ENCODE data around the gene NID1. TPM values are rescaled to one million over a fixed set of nuclear protein-coding genes. Genes with fewer than 3 reads are reported as not detected.
A peak's percentile ranks its signal among the peaks of the same experiment; 100 is the strongest.

Gene NID1
- total and polyA plus RNA-seq, 9 of the 15 experiments (the other 6 are each of a cell fraction or from before 2014, with no cell fraction given) = 0.22 TPM; not detected in 8

- Histone ChIP-seq H3K4me1 (replicated peaks in 1 of 2; ENCODE audit: control insufficient read depth in 2 of 2, insufficient read depth in 2 of 2, low read length in 2 of 2) (no peaks in the 10 kb centered on the region), H3K27me3 (ENCODE audit: control insufficient read depth in 2 of 2, insufficient read depth in 2 of 2, low read length in 2 of 2) (peaks cover 10 to 33% of the 10 kb centered on the region in 2 experiments; a peak in 4 of 5 replicates), H3K4me2 (ENCODE audit: insufficient read depth, low read length) (no peak overlapping the region), H3K9me3 (replicated peaks; ENCODE audit: control insufficient read depth, insufficient read depth, low read depth, low read length) (no peaks in the 10 kb centered on the region), H3K79me2 (ENCODE audit: control insufficient read depth, insufficient read depth, low read length) (no peaks in the 10 kb centered on the region), H3K36me3 (ENCODE audit: control insufficient read depth, insufficient read depth, low read length) (no peaks in the 10 kb centered on the region), H3K4me3 (no peak overlapping the region), H3K9ac (ENCODE audit: insufficient read depth in 1 of 2, low read depth in 2 of 2, low read length in 2 of 2) (no peak overlapping the region), H2AFZ (ENCODE audit: low read depth, low read length) (no peak overlapping the region), H3K9me1 (ENCODE audit: control insufficient read depth, insufficient read depth, low read length) (no peaks in the 10 kb centered on the region), H3K27ac (ENCODE audit: extremely low read depth, low read depth, low read length) (no peak overlapping the region), H4K20me1 (replicated peaks; ENCODE audit: control insufficient read depth, insufficient read depth, low read length) (no peaks in the 10 kb centered on the region)
- DNase-seq (ENCODE audit: extremely low read depth in 1 of 4, low spot score in 3 of 4) = no peak
- no peak for ATAC-seq
- ChIA-PET POLR2A (interaction anchor here (0.7 kb wide), 1 partner anchor 513 kb away, joined by 3 read pairs; no protein-coding TSS in a partner anchor), CTCF (ENCODE audit: low intra/inter-chr PET ratio) (no interaction called here)
- in situ Hi-C loops (cut with MboI) (no loop called here), intact Hi-C loops (cut with micrococcal nuclease) (no loop called here)
- WGBS (ENCODE audit: insufficient coverage, low coverage, missing lambda C conversion rate) = 3% methylated on average over 6 of the region's 6 CpGs
- BruUV-seq (replicated peaks) = no TSS peak
- 0 out of 2 replicates have a peak, but pooled peaks have one; percentile 19 for TF ChIP-seq HDAC2 (IDR thresholded peaks at IDR 0.05)
- TF ChIP-seq RBM25 (IDR thresholded peaks at IDR 0.05; ENCODE audit: low read depth, low read length, severe bottlenecking) = peak; percentile 47
- no peak for TF ChIP-seq HNRNPK (IDR thresholded peaks at IDR 0.05; ENCODE audit: low read depth, low read length, poor library complexity, severe bottlenecking)
- peak; percentile 14 for TF ChIP-seq PHF20 (IDR thresholded peaks at IDR 0.05; ENCODE audit: partially characterized antibody)
- 0 out of 2 replicates have a peak, but pooled peaks have one; percentile 69 for TF ChIP-seq SMARCA5 (IDR thresholded peaks at IDR 0.05)
- TF ChIP-seq EP400 (IDR thresholded peaks at IDR 0.05) = no peak
- peak in 1 of 2 experiments; percentile 65; a peak in 2 of 4 replicates for TF ChIP-seq KDM1A (IDR thresholded peaks at IDR 0.05)
- TF ChIP-seq HMGXB4 (CRISPR knock-in tag; IDR thresholded peaks at IDR 0.05) = no peak
- TF ChIP-seq BCOR (IDR thresholded peaks at IDR 0.05) = peak; percentile 80
- no peak for FAIRE-seq
Observed at GRCh38 chr1:236085545-236086159, 20.8 kb upstream of the NID1 start.

Measured in K562 (cell line).